Ovary (tissue), 3 donors: ENCODE data around the gene OPA1.

Source experiments
- CTCF ChIP-seq, 3 donors: fragments of 450-650 bp in 2 of 3; fragments of 200-600 bp in 1 of 3; IDR thresholded peaks; one replicate each; pipeline versions ENCODE4 v1.5.1 to v1.8.0; 2016 to 2022; ENCODE audit warnings: antibody characterized with exemption in 3 of 3, mild to moderate bottlenecking in 1 of 3
- POLR2A ChIP-seq: fragments of 450-650 bp; IDR thresholded peaks from one replicate; pipeline ENCODE4 v1.6.1; 2017; ENCODE audit warnings: antibody characterized with exemption, mild to moderate bottlenecking, moderate library complexity
- donor health status: DM: no; HTN: no; CAD: no.

GRCh38 chr3:193701953-193702635, 109.1 kb downstream of the OPA1 start:
- no peak for TF ChIP-seq POLR2A
- TF ChIP-seq CTCF (IDR thresholded peaks at IDR 0.05) = no peak
